GM12875 (cell line): ENCODE measurements around the gene TBC1D2.
"Not testable (repeated sequence)": the region's sequence is repeated elsewhere in the genome, so short reads cannot be mapped to it uniquely, and the experiment has no call there.

Source experiments
- H3K4me3 ChIP-seq: one replicate; pipeline ENCODE4 v1.5.1; 2011; ENCODE audit warnings: low read depth, low read length, control low read depth
- TF ChIP-seq, protein P1 (sequence below): IDR thresholded peaks from 2 replicates; pipeline ENCODE4 v1.5.1; 2011; ENCODE audit warnings: low read depth, mild to moderate bottlenecking, control low read depth, inconsistent platforms, low read length, moderate library complexity, borderline replicate concordance; ENCODE audit not compliant: insufficient read depth

TBC1D2 gene

GRCh38 chr9:98285446-98285845, 30.0 kb upstream of the TBC1D2 start:
- TF ChIP-seq, protein P1, sequence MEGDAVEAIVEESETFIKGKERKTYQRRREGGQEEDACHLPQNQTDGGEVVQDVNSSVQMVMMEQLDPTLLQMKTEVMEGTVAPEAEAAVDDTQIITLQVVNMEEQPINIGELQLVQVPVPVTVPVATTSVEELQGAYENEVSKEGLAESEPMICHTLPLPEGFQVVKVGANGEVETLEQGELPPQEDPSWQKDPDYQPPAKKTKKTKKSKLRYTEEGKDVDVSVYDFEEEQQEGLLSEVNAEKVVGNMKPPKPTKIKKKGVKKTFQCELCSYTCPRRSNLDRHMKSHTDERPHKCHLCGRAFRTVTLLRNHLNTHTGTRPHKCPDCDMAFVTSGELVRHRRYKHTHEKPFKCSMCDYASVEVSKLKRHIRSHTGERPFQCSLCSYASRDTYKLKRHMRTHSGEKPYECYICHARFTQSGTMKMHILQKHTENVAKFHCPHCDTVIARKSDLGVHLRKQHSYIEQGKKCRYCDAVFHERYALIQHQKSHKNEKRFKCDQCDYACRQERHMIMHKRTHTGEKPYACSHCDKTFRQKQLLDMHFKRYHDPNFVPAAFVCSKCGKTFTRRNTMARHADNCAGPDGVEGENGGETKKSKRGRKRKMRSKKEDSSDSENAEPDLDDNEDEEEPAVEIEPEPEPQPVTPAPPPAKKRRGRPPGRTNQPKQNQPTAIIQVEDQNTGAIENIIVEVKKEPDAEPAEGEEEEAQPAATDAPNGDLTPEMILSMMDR = no peak
- H3K4me3 ChIP-seq = no peak overlapping the region

GRCh38 chr9:98284754-98285153, 29.3 kb upstream of the TBC1D2 start:
- TF ChIP-seq, protein P1 = no peak
- H3K4me3 ChIP-seq = no peak overlapping the region

GRCh38 chr9:98283143-98283542, 27.7 kb upstream of the TBC1D2 start:
- H3K4me3 ChIP-seq = not testable (repeated sequence)

GRCh38 chr9:98281281-98281680, 25.8 kb upstream of the TBC1D2 start:
- no peak overlapping the region for H3K4me3 ChIP-seq
- TF ChIP-seq, protein P1 = no peak

DNA sequence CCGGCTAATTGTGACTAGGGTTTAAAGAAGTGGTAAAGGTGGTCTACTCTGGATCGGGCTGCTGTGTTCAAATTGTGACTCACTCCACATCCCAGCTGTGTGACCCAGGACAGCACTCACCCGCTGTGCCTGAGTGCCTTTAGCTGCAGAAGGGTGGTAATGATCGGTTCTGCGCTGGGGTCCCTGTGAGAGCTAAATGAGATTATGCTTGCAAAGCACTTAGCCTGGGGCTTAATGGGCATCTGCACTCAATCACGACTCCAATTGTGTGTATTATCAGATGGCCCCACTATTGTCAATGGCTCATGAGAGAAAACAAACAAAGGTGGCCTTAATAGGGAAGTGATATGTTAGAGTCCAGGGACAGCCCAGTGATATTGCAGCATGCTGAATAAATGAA, 25.1 kb upstream of the TBC1D2 start:
- no peak overlapping the region for H3K4me3 ChIP-seq
- TF ChIP-seq, protein P1 = no peak

DNA sequence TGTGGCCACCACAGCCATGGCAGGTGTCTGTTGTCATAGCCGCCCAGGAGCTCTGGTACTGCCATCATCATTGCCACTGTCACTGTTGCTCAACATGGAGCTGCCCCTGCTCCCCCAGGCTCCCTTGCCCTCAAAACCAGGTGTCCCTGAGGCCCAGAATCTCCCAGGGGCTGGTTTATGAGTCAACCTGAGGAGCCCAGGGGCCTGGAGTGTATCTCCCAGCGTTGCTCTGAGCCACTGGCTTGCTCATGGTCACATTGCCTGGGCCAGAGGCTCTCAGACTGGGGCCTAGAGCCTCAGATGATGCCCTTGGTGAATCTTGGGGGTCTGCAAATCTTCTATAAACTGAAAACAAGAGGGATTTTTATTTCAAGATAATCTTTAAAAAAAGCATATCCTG, 24.7 kb upstream of the TBC1D2 start:
- TF ChIP-seq, protein P1 = no peak
- no peak overlapping the region for H3K4me3 ChIP-seq

GRCh38 chr9:98276907-98277469, 21.5 kb upstream of the TBC1D2 start:
- H3K4me3 ChIP-seq = no peak overlapping the region
- TF ChIP-seq, protein P1 = no peak

DNA sequence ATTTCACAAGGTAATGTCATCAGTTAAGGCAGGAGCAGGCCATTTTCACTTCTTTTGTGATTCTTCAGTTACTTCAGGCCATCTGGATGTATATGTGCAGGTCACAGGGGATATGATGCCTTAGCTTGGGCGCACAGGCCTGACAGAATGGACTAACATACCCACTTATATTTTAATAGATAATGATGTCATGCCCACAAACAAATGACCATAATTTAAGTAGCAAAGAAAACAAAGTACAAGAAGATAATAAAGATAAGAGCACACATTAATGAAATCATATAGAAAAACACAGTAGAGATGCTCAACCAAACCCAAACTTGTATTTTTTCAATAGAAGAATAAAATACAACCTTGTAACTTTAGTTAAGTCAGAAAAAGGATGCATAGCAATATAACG, 19.7 kb upstream of the TBC1D2 start:
- TF ChIP-seq, protein P1 = no peak
- H3K4me3 ChIP-seq = no peak overlapping the region
